ENCODE measurements around the gene MZB1. TPM values are rescaled to one million over a fixed set of nuclear protein-coding genes. Genes with fewer than 3 reads are reported as not detected.

The MZB1 gene
- total RNA-seq, 4 donors from 2014 or later = 1.3 to 5.6 TPM; not detected in 2

GRCh38 chr5:139419226-139420192 is 29.8 kb upstream of the MZB1 start:
- no peak for DNase-seq
- Histone ChIP-seq H3K27me3 (no peaks in the 10 kb centered on the region), H3K4me1 (peaks cover 0 to 7% of the 10 kb centered on the region in 2 donors), H3K4me3 (no peak overlapping the region), H3K9me3 (no peaks in the 10 kb centered on the region), H3K27ac (peak overlapping the region; percentile 24 to 29), H3K36me3 (no peaks in the 10 kb centered on the region)
- intact Hi-C loops (cut with DNase I; ENCODE audit: low total_unique reads) = loop anchor here (5.0 to 10.0 kb wide), 2 partner anchors 98 to 345 kb away; no protein-coding TSS in a partner anchor
- TF ChIP-seq, protein P1, sequence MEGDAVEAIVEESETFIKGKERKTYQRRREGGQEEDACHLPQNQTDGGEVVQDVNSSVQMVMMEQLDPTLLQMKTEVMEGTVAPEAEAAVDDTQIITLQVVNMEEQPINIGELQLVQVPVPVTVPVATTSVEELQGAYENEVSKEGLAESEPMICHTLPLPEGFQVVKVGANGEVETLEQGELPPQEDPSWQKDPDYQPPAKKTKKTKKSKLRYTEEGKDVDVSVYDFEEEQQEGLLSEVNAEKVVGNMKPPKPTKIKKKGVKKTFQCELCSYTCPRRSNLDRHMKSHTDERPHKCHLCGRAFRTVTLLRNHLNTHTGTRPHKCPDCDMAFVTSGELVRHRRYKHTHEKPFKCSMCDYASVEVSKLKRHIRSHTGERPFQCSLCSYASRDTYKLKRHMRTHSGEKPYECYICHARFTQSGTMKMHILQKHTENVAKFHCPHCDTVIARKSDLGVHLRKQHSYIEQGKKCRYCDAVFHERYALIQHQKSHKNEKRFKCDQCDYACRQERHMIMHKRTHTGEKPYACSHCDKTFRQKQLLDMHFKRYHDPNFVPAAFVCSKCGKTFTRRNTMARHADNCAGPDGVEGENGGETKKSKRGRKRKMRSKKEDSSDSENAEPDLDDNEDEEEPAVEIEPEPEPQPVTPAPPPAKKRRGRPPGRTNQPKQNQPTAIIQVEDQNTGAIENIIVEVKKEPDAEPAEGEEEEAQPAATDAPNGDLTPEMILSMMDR (IDR thresholded peaks at IDR 0.05) = no peak
- TF ChIP-seq POLR2A (IDR thresholded peaks at IDR 0.05) = no peak

- H3K9me3 ChIP-seq = no peaks in the 10 kb centered on the region
- peak overlapping the region; percentile 24 for H3K27ac ChIP-seq
- H3K27me3 ChIP-seq = no peaks in the 10 kb centered on the region
- H3K36me3 ChIP-seq = no peaks in the 10 kb centered on the region
- peaks cover 0 to 7% of the 10 kb centered on the region in 2 donors for H3K4me1 ChIP-seq
- no peak for TF ChIP-seq POLR2A (IDR thresholded peaks at IDR 0.05)
- TF ChIP-seq, protein P1 (IDR thresholded peaks at IDR 0.05) = no peak
- no peak overlapping the region for H3K4me3 ChIP-seq
- no peak for DNase-seq
- intact Hi-C loops (cut with DNase I; ENCODE audit: low total_unique reads) = loop anchor here (5.0 kb wide), 1 partner anchor 99 kb away; no protein-coding TSS in a partner anchor
These were observed 29.1 kb upstream of the MZB1 start for GRCh38 chr5:139418793-139419192.

- peak in 1 of 2 donors; percentile 59 for DNase-seq
- no peaks in the 10 kb centered on the region for H3K9me3 ChIP-seq
- TF ChIP-seq, protein P1 (IDR thresholded peaks at IDR 0.05) = no peak
- no peak for TF ChIP-seq POLR2A (IDR thresholded peaks at IDR 0.05)
- peaks cover 0 to 7% of the 10 kb centered on the region in 2 donors for H3K4me1 ChIP-seq
- H3K27me3 ChIP-seq = no peaks in the 10 kb centered on the region
- H3K4me3 ChIP-seq = no peak overlapping the region
- H3K27ac ChIP-seq = peak overlapping the region; percentile 51 to 57
- no peaks in the 10 kb centered on the region for H3K36me3 ChIP-seq
- intact Hi-C loops (cut with DNase I; ENCODE audit: low total_unique reads) = loop anchor here (5.0 kb wide), 1 partner anchor 100 kb away; no protein-coding TSS in a partner anchor
These were observed 27.5 kb upstream of the MZB1 start for GRCh38 chr5:139417214-139417613.

DNA sequence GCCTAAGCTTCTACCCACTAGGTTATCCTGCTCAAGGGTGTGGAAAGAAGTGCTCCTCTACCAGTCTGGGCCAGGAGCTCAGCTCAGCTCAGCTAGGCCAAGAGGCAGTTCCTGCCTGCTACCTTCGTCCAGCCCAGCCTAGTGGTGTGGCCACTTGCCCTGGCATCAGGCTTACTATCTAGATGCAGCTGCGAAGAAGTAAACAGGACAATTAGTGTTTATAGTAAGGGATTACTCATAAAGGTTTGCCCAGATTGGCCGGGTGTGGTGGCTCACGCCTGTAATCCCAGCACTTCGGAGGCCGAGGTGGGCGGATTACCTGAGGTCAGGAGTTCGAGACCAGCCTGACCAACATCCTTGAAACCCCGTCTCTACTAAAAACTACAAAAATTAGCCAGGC is 26.9 kb upstream of the MZB1 start:
- no peak overlapping the region for H3K4me3 ChIP-seq
- intact Hi-C loops (cut with DNase I; ENCODE audit: low total_unique reads) = loop anchor here (5.0 kb wide), 1 partner anchor 101 kb away; no protein-coding TSS in a partner anchor
- peaks cover 0 to 7% of the 10 kb centered on the region in 2 donors for H3K4me1 ChIP-seq
- no peaks in the 10 kb centered on the region for H3K27me3 ChIP-seq
- peak overlapping the region; percentile 51 to 57 for H3K27ac ChIP-seq
- TF ChIP-seq, protein P1 (IDR thresholded peaks at IDR 0.05) = no peak
- TF ChIP-seq POLR2A (IDR thresholded peaks at IDR 0.05) = no peak
- DNase-seq = no peak
- H3K9me3 ChIP-seq = no peaks in the 10 kb centered on the region
- H3K36me3 ChIP-seq = no peaks in the 10 kb centered on the region

DNA sequence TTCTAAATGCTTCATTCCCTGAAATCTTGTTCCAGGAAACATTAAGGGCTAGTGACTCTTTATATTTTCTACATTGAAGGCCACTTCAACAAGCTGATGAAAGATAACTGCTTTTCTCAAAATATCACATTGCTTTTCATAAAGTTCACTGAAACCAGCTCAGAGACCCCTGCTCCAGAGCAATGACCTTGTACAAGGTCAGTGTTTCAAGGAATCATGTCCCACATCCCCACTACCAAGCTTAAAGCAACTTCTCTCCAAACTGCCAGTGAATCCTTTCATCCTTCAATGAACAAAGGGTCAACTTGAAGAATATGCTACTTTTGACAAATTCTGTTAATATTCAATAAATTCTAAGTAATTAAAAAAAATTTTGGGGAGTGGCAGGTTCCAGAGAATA is 26.2 kb upstream of the MZB1 start:
- no peaks in the 10 kb centered on the region for H3K9me3 ChIP-seq
- intact Hi-C loops (cut with DNase I; ENCODE audit: low total_unique reads) = loop anchor here (5.0 kb wide), 1 partner anchor 101 kb away; no protein-coding TSS in a partner anchor
- peaks cover 0 to 7% of the 10 kb centered on the region in 2 donors for H3K4me1 ChIP-seq
- no peaks in the 10 kb centered on the region for H3K27me3 ChIP-seq
- H3K4me3 ChIP-seq = no peak overlapping the region
- DNase-seq = no peak
- TF ChIP-seq POLR2A (IDR thresholded peaks at IDR 0.05) = no peak
- TF ChIP-seq, protein P1 (IDR thresholded peaks at IDR 0.05) = no peak
- peak overlapping the region; percentile 57 for H3K27ac ChIP-seq
- no peaks in the 10 kb centered on the region for H3K36me3 ChIP-seq
